Prostate gland (tissue), 2 donors: ENCODE measurements around the gene ARL2. TPM values are rescaled to one million over a fixed set of nuclear protein-coding genes. Genes with fewer than 3 reads are reported as not detected.

ENCODE experiments used
- DNase-seq: peaks from one replicate; pipeline ENCODE4 v3.0.0-alpha.2; 2019; ENCODE audit warnings: low spot score
- H3K27ac ChIP-seq, 2 donors: fragments of 200-600 bp; sonication (generic); 2 replicates each; pipeline ENCODE4 v1.5.1; 2017 to 2019
- H3K27me3 ChIP-seq: fragments of 200-600 bp; sonication (generic); replicated peaks from 2 replicates; pipeline ENCODE4 v1.5.1; 2019; ENCODE audit not compliant: insufficient read depth
- H3K36me3 ChIP-seq, 2 donors: fragments of 200-600 bp; sonication (generic); 1 replicate in 1 of 2; 2 replicates in 1 of 2; pipeline versions ENCODE4 v1.5.1 to v1.8.1; 2017 to 2019
- H3K4me1 ChIP-seq: fragments of 200-600 bp; sonication (generic); replicated peaks from 2 replicates; pipeline ENCODE4 v1.5.1; 2019
- H3K4me3 ChIP-seq, 2 donors: fragments of 200-600 bp; sonication (generic); 2 replicates each; pipeline ENCODE4 v1.5.1; 2017 to 2019
- H3K9me3 ChIP-seq: fragments of 200-600 bp; sonication (generic); 2 replicates; pipeline ENCODE4 v1.5.1; 2017
- CTCF ChIP-seq, 4 experiments: fragments of 200-600 bp in 2 of 4; fragments of 450-650 bp in 2 of 4; sonication (generic) in 2 of 4; IDR thresholded peaks; 1 replicate in 3 of 4; 2 replicates in 1 of 4; pipeline ENCODE4 v1.5.1; 2016 to 2019; ENCODE audit warnings: antibody characterized with exemption in 4 of 4, mild to moderate bottlenecking in 2 of 4, moderate library complexity in 2 of 4
- POLR2A ChIP-seq: fragments of 450-650 bp; IDR thresholded peaks from one replicate; pipeline ENCODE4 v1.6.1; 2016; ENCODE audit warnings: antibody characterized with exemption, mild to moderate bottlenecking
- POLR2AphosphoS5 ChIP-seq: sonication (generic); formaldehyde crosslinking; IDR thresholded peaks from one replicate; pipeline ENCODE4 v1.6.1; 2017; ENCODE audit warnings: antibody characterized with exemption
- WGBS: methylation state at CpG from one replicate; pipeline ENCODE4 v1.1.5; 2018; 5-methylcytosine and 5-hydroxymethylcytosine counted together
- intact Hi-C: fragments of 100-400 bp; cut with DNase I; formaldehyde crosslinking; loops from one replicate; pipeline ENCODE4 v1.14.2; 2022
- total RNA-seq, 2 donors: library from RNA; depleted of rRNA; stranded (reverse); fragments of >200 nt; gene quantifications; one replicate each; pipeline ENCODE4 v1.1.0, GENCODE V29; 2016

Gene ARL2
- total RNA-seq, 2 donors from 2014 or later: 86.5 to 135 TPM

GRCh38 chr11:65065851-65066250 is 51.9 kb downstream of the ARL2 start:
- WGBS: 84% methylated on average over 7 of the region's 7 CpGs

GRCh38 chr11:65066315-65066714 is 52.4 kb downstream of the ARL2 start:
- 67% methylated on average over 11 of the region's 11 CpGs for WGBS
- Histone ChIP-seq H3K27me3 (no peaks in the 10 kb centered on the region), H3K27ac (no peak overlapping the region), H3K36me3 (no peaks in the 10 kb centered on the region), H3K4me1 (no peaks in the 10 kb centered on the region), H3K4me3 (no peak overlapping the region), H3K9me3 (no peaks in the 10 kb centered on the region)
- TF ChIP-seq POLR2AphosphoS5: no peak
- TF ChIP-seq POLR2A: no peak
- no peak for TF ChIP-seq CTCF (IDR thresholded peaks at IDR 0.05)
- no peak for DNase-seq
- intact Hi-C loops: no loop called here

More at GRCh38 chr11:65065851-65066250, 51.9 kb downstream of the ARL2 start:
- Histone ChIP-seq H3K36me3 (no peaks in the 10 kb centered on the region), H3K27ac (no peak overlapping the region), H3K27me3 (no peaks in the 10 kb centered on the region), H3K9me3 (no peaks in the 10 kb centered on the region), H3K4me1 (no peaks in the 10 kb centered on the region), H3K4me3 (no peak overlapping the region)
- TF ChIP-seq POLR2A: no peak
- no peak for TF ChIP-seq CTCF (IDR thresholded peaks at IDR 0.05)
- TF ChIP-seq POLR2AphosphoS5: no peak
- DNase-seq: no peak
- intact Hi-C loops: no loop called here

GRCh38 chr11:65066805-65067291 is 52.9 kb downstream of the ARL2 start:
- H3K27ac ChIP-seq: no peak overlapping the region
- H3K4me1 ChIP-seq: no peaks in the 10 kb centered on the region
- H3K9me3 ChIP-seq: no peaks in the 10 kb centered on the region
- H3K27me3 ChIP-seq: no peaks in the 10 kb centered on the region
- DNase-seq: no peak
- TF ChIP-seq CTCF (IDR thresholded peaks at IDR 0.05) (no peak), POLR2A (no peak), POLR2AphosphoS5 (no peak)
- no peaks in the 10 kb centered on the region for H3K36me3 ChIP-seq
- 76% methylated on average over 4 of the region's 4 CpGs for WGBS
- H3K4me3 ChIP-seq: no peak overlapping the region
- intact Hi-C loops: no loop called here

GRCh38 chr11:65067446-65067845 is 53.5 kb downstream of the ARL2 start:
- DNase-seq: no peak
- Histone ChIP-seq H3K4me1 (no peaks in the 10 kb centered on the region), H3K27ac (no peak overlapping the region), H3K27me3 (no peaks in the 10 kb centered on the region), H3K4me3 (no peak overlapping the region), H3K9me3 (no peaks in the 10 kb centered on the region), H3K36me3 (no peaks in the 10 kb centered on the region)
- intact Hi-C loops: no loop called here
- 83% methylated on average over 10 of the region's 10 CpGs for WGBS
- TF ChIP-seq POLR2A (no peak), CTCF (IDR thresholded peaks at IDR 0.05) (no peak), POLR2AphosphoS5 (no peak)

GRCh38 chr11:65069217-65069616 is 55.3 kb downstream of the ARL2 start:
- Histone ChIP-seq H3K36me3 (no peaks in the 10 kb centered on the region), H3K9me3 (no peaks in the 10 kb centered on the region), H3K27me3 (no peaks in the 10 kb centered on the region), H3K4me1 (no peaks in the 10 kb centered on the region), H3K27ac (no peak overlapping the region), H3K4me3 (no peak overlapping the region)
- TF ChIP-seq POLR2A: no peak
- TF ChIP-seq CTCF (IDR thresholded peaks at IDR 0.05): no peak
- TF ChIP-seq POLR2AphosphoS5: no peak
- intact Hi-C loops: no loop called here
- WGBS: 56% methylated on average over 9 of the region's 9 CpGs
- no peak for DNase-seq
